GM06990 (cell line): ENCODE results near the gene ERMARD.

ENCODE experiments used
- DNase-seq: peaks from one replicate; pipeline ENCODE4 v3.0.0-alpha.2; 2011; ENCODE audit not compliant: insufficient read length; ENCODE audit errors: extremely low read depth
- H3K27me3 ChIP-seq: replicated peaks from 2 replicates; pipeline ENCODE4 v1.6.0; 2011; ENCODE audit warnings: low read length; ENCODE audit not compliant: control insufficient read depth, insufficient read depth
- H3K36me3 ChIP-seq: 2 replicates; pipeline ENCODE4 v1.5.1; 2011; ENCODE audit warnings: low read length; ENCODE audit not compliant: control insufficient read depth, insufficient read depth
- H3K4me3 ChIP-seq: replicated peaks from 2 replicates; pipeline ENCODE4 v1.5.1; 2011; ENCODE audit warnings: low read depth, mild to moderate bottlenecking, control low read depth, low read length
- CTCF ChIP-seq: IDR thresholded peaks from 2 replicates; pipeline ENCODE4 v1.5.1; 2011; ENCODE audit warnings: low read length, control low read depth, mild to moderate bottlenecking, inconsistent platforms; ENCODE audit not compliant: insufficient read depth, poor library complexity, severe bottlenecking

ERMARD gene

GRCh38 chr6:169830876-169831275 is 79.5 kb downstream of the ERMARD start:
- Histone ChIP-seq H3K27me3 (no peaks in the 10 kb centered on the region), H3K36me3 (no peaks in the 10 kb centered on the region), H3K4me3 (no peak overlapping the region)
- TF ChIP-seq CTCF, result no peak
- no peak for DNase-seq
